ENCODE measurements around the gene CPA1.
A peak's percentile ranks its signal among the peaks of the same experiment; 100 is the strongest.

CPA1 gene

DNA sequence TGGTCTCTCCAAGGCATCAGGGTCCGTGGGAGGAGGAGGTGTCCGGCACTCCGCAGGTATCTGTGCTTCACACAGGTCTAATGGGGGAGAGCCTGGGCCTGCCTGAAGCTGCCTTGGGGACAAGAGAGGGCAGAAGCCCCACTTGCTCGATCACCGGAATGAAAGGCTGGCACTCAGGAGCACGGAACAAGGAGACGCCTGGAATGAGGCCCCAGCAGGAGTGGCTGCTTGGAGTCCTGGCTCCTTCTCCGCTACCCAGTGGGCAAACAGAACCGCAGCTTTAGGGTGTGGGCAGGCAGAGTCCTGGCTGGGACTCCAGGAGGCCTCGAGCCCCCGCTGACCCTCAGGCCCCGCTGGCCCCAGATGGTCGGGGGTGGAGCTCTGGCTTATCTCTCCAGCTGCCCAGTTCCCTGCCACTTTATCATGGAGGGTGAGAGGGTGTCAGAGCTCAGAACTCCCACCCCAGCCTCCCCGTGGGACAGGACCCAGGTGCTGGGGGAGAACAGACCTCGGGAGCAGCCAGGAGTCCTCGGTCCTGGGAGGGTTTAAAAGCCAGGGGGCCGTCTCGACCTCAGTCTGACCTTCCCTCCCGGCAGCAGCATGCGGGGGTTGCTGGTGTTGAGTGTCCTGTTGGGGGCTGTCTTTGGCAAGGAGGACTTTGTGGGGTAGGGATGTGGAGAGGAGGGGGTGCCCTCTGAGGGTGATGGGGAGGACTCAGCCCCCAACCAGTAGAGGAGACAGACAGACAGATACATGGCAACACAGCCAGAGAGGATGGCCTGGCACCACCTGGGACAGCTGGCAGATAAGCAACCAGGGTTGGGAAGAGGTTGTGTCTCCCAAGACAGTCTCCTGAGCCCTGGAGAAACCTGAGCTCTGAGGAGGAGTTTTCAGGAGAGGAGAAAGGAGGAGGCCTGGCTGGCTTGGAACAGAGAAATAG, at the start of gene CPA1:
Gene CPA1, plus strand, starts transcription at position 574 of the 940 bp plus-strand sequence. Its CDS starts 27 bp downstream, at position 601.
- peaks cover 0 to 7% of the 10 kb centered on the region in 2 donors for H3K9me3 ChIP-seq (ENCODE audit: control insufficient read depth in 2 of 2, low read length in 2 of 2)
- no peak within 1 kb of the TSS for H3K9ac ChIP-seq (ENCODE audit: low read length in 2 of 2)
- H3K36me3 ChIP-seq (ENCODE audit: control insufficient read depth in 2 of 2, insufficient read depth in 2 of 2, low read length in 2 of 2), result no peaks in the 10 kb centered on the region
- no peak within 1 kb of the TSS for H3K27ac ChIP-seq (ENCODE audit: low read length)
- no peak within 1 kb of the TSS for H3K4me3 ChIP-seq (ENCODE audit: low read length in 2 of 2)
- peaks cover 15% of the 10 kb centered on the region for H3K4me1 ChIP-seq (ENCODE audit: control insufficient read depth, insufficient read depth, low read length)
- no peaks in the 10 kb centered on the region for H3K27me3 ChIP-seq (ENCODE audit: control insufficient read depth in 1 of 2, insufficient read depth in 2 of 2, low read length in 2 of 2)

DNA sequence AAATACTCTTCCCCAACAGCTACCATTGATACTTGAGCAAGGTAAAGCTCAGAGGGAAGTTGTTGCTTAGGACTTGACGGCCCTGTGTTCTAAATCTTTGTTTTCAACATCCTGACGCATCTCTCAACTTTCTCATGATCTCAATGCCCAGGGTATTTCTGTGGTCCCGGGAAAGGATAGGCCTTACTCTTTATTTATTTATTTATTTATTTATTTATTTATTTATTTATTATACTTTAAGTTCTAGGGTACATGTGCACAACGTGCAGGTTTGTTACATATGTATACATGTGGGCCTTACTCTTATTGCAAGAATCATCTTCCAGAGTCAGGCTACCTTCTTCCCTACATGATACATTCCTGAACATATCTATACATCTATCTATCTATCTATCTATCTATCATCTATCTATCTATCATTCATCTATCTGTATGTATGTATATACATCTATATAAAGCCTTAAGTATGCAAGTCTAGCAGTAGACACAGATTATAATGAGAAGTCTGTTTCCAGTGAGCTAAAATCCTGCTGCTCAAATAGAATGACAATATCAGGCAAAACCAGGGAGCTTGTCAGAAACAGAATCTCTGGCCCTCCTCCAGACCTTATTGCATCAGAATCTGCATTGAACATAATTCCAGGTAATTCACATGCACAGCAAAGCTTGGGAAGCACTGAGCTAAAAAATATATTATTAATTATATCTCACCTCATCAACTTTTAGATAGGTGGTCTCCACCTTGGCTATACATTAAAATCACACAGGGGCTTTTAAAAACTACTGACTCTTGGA, 47.8 kb upstream of the CPA1 start:
- no peaks in the 10 kb centered on the region for H3K36me3 ChIP-seq (ENCODE audit: control insufficient read depth in 2 of 2, insufficient read depth in 2 of 2, low read length in 2 of 2)
- no peaks in the 10 kb centered on the region for H3K9me3 ChIP-seq (ENCODE audit: control insufficient read depth in 2 of 2, low read length in 2 of 2)

DNA sequence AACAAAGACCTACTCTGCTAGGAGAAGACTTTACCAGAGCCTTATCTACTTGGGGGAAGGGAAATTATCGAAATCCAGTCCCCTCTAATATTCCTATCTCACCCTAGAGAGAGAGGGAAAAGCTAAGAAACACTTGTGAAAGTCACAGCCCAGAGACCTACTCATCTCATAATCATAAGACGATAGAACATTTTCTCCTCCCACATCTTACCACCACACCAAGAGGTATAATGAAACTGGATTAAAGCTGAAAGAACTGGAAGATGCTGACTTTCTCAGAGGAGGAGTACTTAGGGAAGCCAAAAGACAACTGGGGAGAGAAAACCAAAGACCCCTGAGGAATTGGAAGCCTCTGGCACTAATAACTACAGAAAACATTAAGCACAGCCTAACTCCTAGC, 46.5 kb upstream of the CPA1 start:
- no peak overlapping the region for H3K27ac ChIP-seq (ENCODE audit: low read length)
- no peak overlapping the region for H3K9ac ChIP-seq (ENCODE audit: low read length in 2 of 2)
- H3K4me3 ChIP-seq (ENCODE audit: low read length in 2 of 2), result no peak overlapping the region
- H3K4me1 ChIP-seq (ENCODE audit: control insufficient read depth, insufficient read depth, low read length), result no peaks in the 10 kb centered on the region
- H3K9me3 ChIP-seq (ENCODE audit: control insufficient read depth in 2 of 2, low read length in 2 of 2), result no peaks in the 10 kb centered on the region
- no peaks in the 10 kb centered on the region for H3K36me3 ChIP-seq (ENCODE audit: control insufficient read depth in 2 of 2, insufficient read depth in 2 of 2, low read length in 2 of 2)
- no peaks in the 10 kb centered on the region for H3K27me3 ChIP-seq (ENCODE audit: control insufficient read depth in 1 of 2, insufficient read depth in 2 of 2, low read length in 2 of 2)

More for the DNA sequence above, 47.8 kb upstream of the CPA1 start:
- H3K9ac ChIP-seq (ENCODE audit: low read length in 2 of 2), result no peak overlapping the region
- no peaks in the 10 kb centered on the region for H3K27me3 ChIP-seq (ENCODE audit: control insufficient read depth in 1 of 2, insufficient read depth in 2 of 2, low read length in 2 of 2)
- H3K4me3 ChIP-seq (ENCODE audit: low read length in 2 of 2), result no peak overlapping the region
- H3K4me1 ChIP-seq (ENCODE audit: control insufficient read depth, insufficient read depth, low read length), result no peaks in the 10 kb centered on the region
- H3K27ac ChIP-seq (ENCODE audit: low read length), result no peak overlapping the region

- Histone ChIP-seq H3K27ac (ENCODE audit: low read length) (no peak overlapping the region), H3K9me3 (ENCODE audit: control insufficient read depth in 2 of 2, low read length in 2 of 2) (no peaks in the 10 kb centered on the region), H3K9ac (ENCODE audit: low read length in 2 of 2) (no peak overlapping the region), H3K4me3 (ENCODE audit: low read length in 2 of 2) (no peak overlapping the region), H3K4me1 (ENCODE audit: control insufficient read depth, insufficient read depth, low read length) (no peaks in the 10 kb centered on the region), H3K36me3 (ENCODE audit: control insufficient read depth in 2 of 2, insufficient read depth in 2 of 2, low read length in 2 of 2) (no peaks in the 10 kb centered on the region), H3K27me3 (ENCODE audit: control insufficient read depth in 1 of 2, insufficient read depth in 2 of 2, low read length in 2 of 2) (no peaks in the 10 kb centered on the region)
These were observed 46.0 kb upstream of the CPA1 start for GRCh38 chr7:130334274-130334673.

DNA sequence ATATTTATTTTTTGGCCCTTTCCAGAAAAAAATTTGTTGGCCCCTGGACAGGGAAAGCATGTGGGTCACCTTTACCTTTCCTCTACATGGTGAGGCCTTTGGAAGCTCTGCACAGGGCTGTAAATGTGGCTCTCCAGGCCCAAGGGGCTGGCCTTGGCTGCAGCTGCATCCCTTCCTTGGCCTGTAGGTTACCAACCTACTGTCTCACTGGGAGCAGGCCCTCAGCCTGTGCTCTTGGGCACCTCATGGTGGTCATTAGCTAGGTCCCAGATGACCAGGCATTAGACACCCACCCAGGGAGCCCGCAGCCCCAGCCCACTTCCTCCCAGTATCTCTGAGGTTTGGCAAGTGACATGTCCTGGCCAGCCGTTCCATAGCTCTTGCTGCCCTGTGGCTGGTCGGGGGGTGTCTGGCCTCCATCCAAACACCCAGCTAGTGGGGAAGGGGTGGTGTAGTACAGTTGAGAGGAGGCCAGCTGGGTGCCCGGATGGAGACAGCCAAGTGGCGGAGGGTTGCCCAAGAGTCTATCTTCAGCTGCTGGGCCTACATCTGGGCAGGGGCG, 42.8 kb upstream of the CPA1 start:
- Histone ChIP-seq H3K36me3 (ENCODE audit: control insufficient read depth in 2 of 2, insufficient read depth in 2 of 2, low read length in 2 of 2) (no peaks in the 10 kb centered on the region), H3K9me3 (ENCODE audit: control insufficient read depth in 2 of 2, low read length in 2 of 2) (peaks cover 0 to 4% of the 10 kb centered on the region in 2 donors), H3K4me3 (ENCODE audit: low read length in 2 of 2) (no peak overlapping the region), H3K27me3 (ENCODE audit: control insufficient read depth in 1 of 2, insufficient read depth in 2 of 2, low read length in 2 of 2) (no peaks in the 10 kb centered on the region), H3K27ac (ENCODE audit: low read length) (no peak overlapping the region), H3K9ac (ENCODE audit: low read length in 2 of 2) (no peak overlapping the region), H3K4me1 (ENCODE audit: control insufficient read depth, insufficient read depth, low read length) (no peaks in the 10 kb centered on the region)

- H3K4me1 ChIP-seq (ENCODE audit: control insufficient read depth, insufficient read depth, low read length), result no peaks in the 10 kb centered on the region
- no peak overlapping the region for H3K9ac ChIP-seq (ENCODE audit: low read length in 2 of 2)
- no peaks in the 10 kb centered on the region for H3K36me3 ChIP-seq (ENCODE audit: control insufficient read depth in 2 of 2, insufficient read depth in 2 of 2, low read length in 2 of 2)
- H3K27ac ChIP-seq (ENCODE audit: low read length), result no peak overlapping the region
- peaks cover 0 to 4% of the 10 kb centered on the region in 2 donors for H3K9me3 ChIP-seq (ENCODE audit: control insufficient read depth in 2 of 2, low read length in 2 of 2)
- H3K27me3 ChIP-seq (ENCODE audit: control insufficient read depth in 1 of 2, insufficient read depth in 2 of 2, low read length in 2 of 2), result no peaks in the 10 kb centered on the region
- H3K4me3 ChIP-seq (ENCODE audit: low read length in 2 of 2), result no peak overlapping the region
These were observed 42.1 kb upstream of the CPA1 start for GRCh38 chr7:130338233-130338632.

GRCh38 chr7:130341882-130342281, 38.4 kb upstream of the CPA1 start:
- Histone ChIP-seq H3K9me3 (ENCODE audit: control insufficient read depth in 2 of 2, low read length in 2 of 2) (peaks cover 0 to 4% of the 10 kb centered on the region in 2 donors), H3K9ac (ENCODE audit: low read length in 2 of 2) (no peak overlapping the region), H3K4me1 (ENCODE audit: control insufficient read depth, insufficient read depth, low read length) (no peaks in the 10 kb centered on the region), H3K27me3 (ENCODE audit: control insufficient read depth in 1 of 2, insufficient read depth in 2 of 2, low read length in 2 of 2) (no peaks in the 10 kb centered on the region), H3K4me3 (ENCODE audit: low read length in 2 of 2) (no peak overlapping the region), H3K36me3 (ENCODE audit: control insufficient read depth in 2 of 2, insufficient read depth in 2 of 2, low read length in 2 of 2) (no peaks in the 10 kb centered on the region), H3K27ac (ENCODE audit: low read length) (no peak overlapping the region)

DNA sequence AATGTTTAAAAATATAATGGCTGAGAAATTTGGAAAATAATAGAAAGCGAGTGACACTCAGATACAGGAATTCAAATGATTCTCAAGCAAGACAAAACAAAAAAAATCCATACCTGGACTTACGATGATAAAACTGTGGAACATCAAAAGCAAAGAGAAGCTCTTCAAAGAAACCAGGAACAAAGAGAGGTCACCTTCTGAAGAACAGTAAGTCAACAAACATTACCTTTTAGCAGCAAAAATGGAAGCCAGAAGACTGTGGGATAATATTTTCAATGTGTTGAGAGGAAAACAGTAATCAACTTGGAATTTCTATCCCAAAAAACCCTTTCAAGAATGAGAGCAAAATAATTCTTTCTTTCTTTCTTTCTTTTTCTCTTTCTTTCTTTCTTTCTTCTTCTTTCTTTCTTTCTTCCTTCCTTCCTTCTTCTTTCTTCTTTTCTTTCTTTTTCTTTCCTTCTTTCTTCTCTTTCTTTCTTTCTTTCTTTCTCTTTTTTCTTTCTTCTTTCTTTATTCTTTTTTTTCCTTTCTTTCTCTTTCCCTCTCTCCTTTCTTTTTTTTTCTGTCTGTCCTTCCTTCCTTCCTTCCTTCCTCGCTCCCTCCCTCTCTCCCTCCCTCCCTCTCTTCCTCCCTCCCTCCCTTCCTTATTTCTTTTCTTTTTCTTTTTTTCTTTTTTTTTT, 37.5 kb upstream of the CPA1 start:
- Histone ChIP-seq H3K9me3 (ENCODE audit: control insufficient read depth in 2 of 2, low read length in 2 of 2) (peaks cover 0 to 4% of the 10 kb centered on the region in 2 donors), H3K4me3 (ENCODE audit: low read length in 2 of 2) (no peak overlapping the region), H3K9ac (ENCODE audit: low read length in 2 of 2) (no peak overlapping the region), H3K36me3 (ENCODE audit: control insufficient read depth in 2 of 2, insufficient read depth in 2 of 2, low read length in 2 of 2) (no peaks in the 10 kb centered on the region), H3K27ac (ENCODE audit: low read length) (no peak overlapping the region), H3K27me3 (ENCODE audit: control insufficient read depth in 1 of 2, insufficient read depth in 2 of 2, low read length in 2 of 2) (no peaks in the 10 kb centered on the region), H3K4me1 (ENCODE audit: control insufficient read depth, insufficient read depth, low read length) (no peaks in the 10 kb centered on the region)

- H3K9ac ChIP-seq (ENCODE audit: low read length in 2 of 2), result no peak within 1 kb of the TSS
- H3K27me3 ChIP-seq (ENCODE audit: control insufficient read depth in 1 of 2, insufficient read depth in 2 of 2, low read length in 2 of 2), result no peaks in the 10 kb centered on the region
- H3K4me1 ChIP-seq (ENCODE audit: control insufficient read depth, insufficient read depth, low read length), result no peaks in the 10 kb centered on the region
- H3K4me3 ChIP-seq (ENCODE audit: low read length in 2 of 2), result peak within 1 kb of the TSS in 1 of 2 donors; percentile 40
- H3K27ac ChIP-seq (ENCODE audit: low read length), result no peak within 1 kb of the TSS
- peaks cover 0 to 4% of the 10 kb centered on the region in 2 donors for H3K9me3 ChIP-seq (ENCODE audit: control insufficient read depth in 2 of 2, low read length in 2 of 2)
- no peaks in the 10 kb centered on the region for H3K36me3 ChIP-seq (ENCODE audit: control insufficient read depth in 2 of 2, insufficient read depth in 2 of 2, low read length in 2 of 2)
These were observed 35.9 kb upstream of the CPA1 start, which contains the start of gene CPA5 for GRCh38 chr7:130344271-130344866. CPA5 (plus strand) TSS chr7:130344816; CDS start chr7:130346486, 1,670 bp downstream.

DNA sequence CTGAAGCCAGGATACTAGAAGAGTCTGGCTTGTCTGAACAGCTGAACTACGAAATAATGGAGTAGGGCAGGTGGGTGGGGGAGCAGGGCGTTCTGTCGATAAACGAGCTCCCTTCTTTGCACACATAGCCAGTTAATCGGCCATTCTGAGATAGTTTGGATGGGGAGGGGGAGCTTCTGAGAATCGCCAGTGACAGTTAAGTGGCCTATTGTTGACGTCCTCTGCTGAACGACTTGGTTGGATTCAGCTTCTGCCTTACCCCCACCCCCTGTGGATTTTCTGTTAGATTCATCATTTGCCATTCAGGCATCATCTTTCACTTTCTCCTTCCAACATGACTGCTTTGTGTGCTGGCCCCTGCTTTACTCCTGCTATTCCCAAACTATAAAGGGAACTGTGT, 35.2 kb upstream of the CPA1 start:
- Histone ChIP-seq H3K36me3 (ENCODE audit: control insufficient read depth in 2 of 2, insufficient read depth in 2 of 2, low read length in 2 of 2) (no peaks in the 10 kb centered on the region), H3K27ac (ENCODE audit: low read length) (no peak overlapping the region), H3K4me1 (ENCODE audit: control insufficient read depth, insufficient read depth, low read length) (no peaks in the 10 kb centered on the region), H3K9ac (ENCODE audit: low read length in 2 of 2) (no peak overlapping the region), H3K9me3 (ENCODE audit: control insufficient read depth in 2 of 2, low read length in 2 of 2) (peaks cover 0 to 4% of the 10 kb centered on the region in 2 donors), H3K4me3 (ENCODE audit: low read length in 2 of 2) (peak overlapping the region in 1 of 2 donors; percentile 40), H3K27me3 (ENCODE audit: control insufficient read depth in 1 of 2, insufficient read depth in 2 of 2, low read length in 2 of 2) (no peaks in the 10 kb centered on the region)

Measured in stomach smooth muscle (tissue), 2 donors.